ENCODE measurements around the gene PTAR1.
"Not testable (repeated sequence)": the region's sequence is repeated elsewhere in the genome, so short reads cannot be mapped to it uniquely, and the experiment has no call there.

PTAR1 gene, protein sequence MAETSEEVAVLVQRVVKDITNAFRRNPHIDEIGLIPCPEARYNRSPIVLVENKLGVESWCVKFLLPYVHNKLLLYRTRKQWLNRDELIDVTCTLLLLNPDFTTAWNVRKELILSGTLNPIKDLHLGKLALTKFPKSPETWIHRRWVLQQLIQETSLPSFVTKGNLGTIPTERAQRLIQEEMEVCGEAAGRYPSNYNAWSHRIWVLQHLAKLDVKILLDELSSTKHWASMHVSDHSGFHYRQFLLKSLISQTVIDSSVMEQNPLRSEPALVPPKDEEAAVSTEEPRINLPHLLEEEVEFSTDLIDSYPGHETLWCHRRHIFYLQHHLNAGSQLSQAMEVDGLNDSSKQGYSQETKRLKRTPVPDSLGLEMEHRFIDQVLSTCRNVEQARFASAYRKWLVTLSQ

DNA sequence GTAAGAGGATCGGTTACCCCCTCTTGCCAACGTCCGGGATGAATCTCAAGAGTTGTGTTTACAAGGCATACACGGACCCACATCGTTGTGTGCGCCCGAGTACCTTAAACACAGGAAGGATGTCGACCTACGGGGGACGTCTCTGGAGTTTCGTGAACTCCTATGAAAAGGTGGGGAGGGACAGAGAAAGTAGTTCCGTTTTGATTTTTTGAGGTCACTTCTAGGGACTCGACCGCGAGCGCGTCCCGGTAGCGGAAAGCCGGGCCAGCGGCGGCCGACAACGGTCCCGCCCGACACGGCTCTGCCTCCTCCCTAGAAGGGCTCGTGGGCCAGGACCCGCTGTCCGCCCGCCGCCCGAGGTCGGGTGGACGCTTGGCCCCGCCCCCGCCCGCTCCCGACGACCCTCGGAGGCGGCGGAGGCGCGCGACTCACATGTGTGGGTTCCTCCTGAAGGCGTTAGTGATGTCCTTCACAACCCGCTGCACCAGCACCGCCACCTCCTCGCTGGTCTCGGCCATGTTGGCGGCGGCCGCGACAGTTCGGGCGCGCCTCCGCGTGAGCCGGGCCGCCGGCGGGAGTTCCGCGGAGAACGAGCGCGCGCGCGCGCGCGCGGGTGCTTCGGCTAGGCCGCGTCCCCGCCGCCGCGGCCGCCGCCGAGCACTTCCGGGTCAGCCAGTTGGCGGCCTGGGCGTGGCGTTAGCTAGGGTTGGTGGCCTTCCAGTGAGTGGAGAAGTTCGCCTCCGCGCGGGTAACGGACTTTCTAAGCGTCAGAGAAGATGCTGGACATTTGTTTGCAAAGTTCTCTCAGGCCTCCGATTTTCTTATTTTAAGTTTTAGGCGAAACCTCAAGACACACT, at the start of gene PTAR1:
TSS of gene PTAR1 (minus strand) at position 591 of the 857 bp plus-strand sequence. CDS start at position 518, 73 bp downstream.
- DNase-seq (ENCODE audit: low read depth in 2 of 2), result peak; percentile 90 to 93
- TF ChIP-seq, protein P1, sequence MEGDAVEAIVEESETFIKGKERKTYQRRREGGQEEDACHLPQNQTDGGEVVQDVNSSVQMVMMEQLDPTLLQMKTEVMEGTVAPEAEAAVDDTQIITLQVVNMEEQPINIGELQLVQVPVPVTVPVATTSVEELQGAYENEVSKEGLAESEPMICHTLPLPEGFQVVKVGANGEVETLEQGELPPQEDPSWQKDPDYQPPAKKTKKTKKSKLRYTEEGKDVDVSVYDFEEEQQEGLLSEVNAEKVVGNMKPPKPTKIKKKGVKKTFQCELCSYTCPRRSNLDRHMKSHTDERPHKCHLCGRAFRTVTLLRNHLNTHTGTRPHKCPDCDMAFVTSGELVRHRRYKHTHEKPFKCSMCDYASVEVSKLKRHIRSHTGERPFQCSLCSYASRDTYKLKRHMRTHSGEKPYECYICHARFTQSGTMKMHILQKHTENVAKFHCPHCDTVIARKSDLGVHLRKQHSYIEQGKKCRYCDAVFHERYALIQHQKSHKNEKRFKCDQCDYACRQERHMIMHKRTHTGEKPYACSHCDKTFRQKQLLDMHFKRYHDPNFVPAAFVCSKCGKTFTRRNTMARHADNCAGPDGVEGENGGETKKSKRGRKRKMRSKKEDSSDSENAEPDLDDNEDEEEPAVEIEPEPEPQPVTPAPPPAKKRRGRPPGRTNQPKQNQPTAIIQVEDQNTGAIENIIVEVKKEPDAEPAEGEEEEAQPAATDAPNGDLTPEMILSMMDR (IDR thresholded peaks at IDR 0.05; ENCODE audit: low read depth, low read length), result no peak
- peak within 1 kb of the TSS; percentile 69 to 74 for H3K4me3 ChIP-seq (replicated peaks in 1 of 2; ENCODE audit: low read depth in 2 of 2, low read length in 2 of 2)

DNA sequence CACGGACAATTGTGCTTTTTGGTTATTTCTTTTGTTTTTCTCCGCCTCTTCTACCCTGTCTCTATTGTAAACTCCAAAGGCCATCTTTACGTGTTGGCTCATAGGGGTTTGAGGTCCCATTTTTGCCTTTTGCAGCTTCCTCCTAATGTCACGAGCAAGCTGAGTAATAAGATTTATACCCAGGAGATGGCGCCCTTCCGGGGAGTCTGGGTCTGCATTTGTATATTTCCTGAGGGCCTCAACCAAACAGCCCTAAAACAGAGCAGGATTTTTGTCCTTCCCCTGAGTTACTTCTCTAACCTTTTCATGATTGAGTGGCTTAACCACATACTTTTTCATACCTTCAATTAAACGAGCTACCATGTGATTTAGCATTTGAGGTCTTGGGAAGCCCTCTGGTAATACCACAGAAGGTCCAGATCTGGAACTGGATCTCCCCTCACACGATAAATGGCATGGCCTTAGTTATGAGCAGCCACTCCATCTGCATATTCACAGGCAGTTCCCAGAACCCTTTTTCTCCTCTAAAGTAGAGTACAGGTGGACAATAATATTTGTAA, 49.6 kb upstream of the PTAR1 start:
- TF ChIP-seq, protein P1 (IDR thresholded peaks at IDR 0.05; ENCODE audit: low read depth, low read length), result peak; percentile 53
- DNase-seq (ENCODE audit: low read depth in 2 of 2), result peak; percentile 33 to 63

DNA sequence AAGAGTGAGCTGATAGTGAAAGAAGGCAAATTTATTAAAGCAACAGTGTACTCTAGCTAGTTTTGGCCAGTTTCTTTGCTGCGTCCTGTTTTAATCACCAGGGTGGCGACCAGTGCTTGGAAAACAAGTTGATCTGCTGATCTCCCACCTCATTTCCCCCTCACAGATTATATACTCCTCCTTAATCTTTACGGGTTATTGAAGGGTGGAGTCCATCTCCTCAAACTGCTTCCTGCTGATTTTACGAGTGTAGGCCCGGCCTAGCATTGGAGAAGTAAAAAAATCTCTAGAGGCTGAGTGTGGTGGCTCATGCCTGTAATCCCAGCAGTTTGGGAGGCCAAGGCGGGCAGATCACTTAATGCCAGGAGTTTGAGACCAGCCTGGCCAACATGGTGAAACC, 46.8 kb upstream of the PTAR1 start:
- H3K4me3 ChIP-seq (replicated peaks in 1 of 2; ENCODE audit: low read depth in 2 of 2, low read length in 2 of 2), result no peak overlapping the region

More for the DNA sequence above, 49.6 kb upstream of the PTAR1 start:
- H3K4me3 ChIP-seq (replicated peaks in 1 of 2; ENCODE audit: low read depth in 2 of 2, low read length in 2 of 2), result no peak overlapping the region

DNA sequence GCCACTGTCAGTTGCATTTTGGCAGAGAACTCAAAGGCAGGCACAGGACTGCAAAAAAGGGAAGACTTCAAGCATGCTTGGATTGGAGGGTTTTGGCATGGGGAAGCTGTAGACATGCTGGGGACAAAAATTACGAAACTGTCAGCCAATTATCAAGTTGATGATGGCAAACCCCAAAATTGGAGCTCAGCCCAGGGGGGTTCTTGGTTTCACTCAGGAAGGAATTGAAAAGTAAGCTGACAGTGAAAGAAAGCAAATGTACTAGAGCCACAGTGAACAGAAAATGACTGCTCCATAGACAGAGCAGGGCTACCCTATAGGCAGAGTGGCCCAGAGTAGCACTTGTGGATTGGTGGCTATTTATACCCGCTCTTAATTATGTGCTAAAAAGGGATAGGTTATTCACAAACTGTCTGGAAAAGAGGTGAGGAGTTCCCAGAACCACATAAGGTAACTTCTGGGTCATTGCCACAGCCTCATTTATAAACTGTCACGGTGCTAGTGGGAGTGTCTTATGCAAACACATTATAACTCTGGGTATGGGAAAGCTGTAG, 46.2 kb upstream of the PTAR1 start:
- DNase-seq (ENCODE audit: low read depth in 2 of 2), result peak in 1 of 2 donors; percentile 26
- no peak overlapping the region for H3K4me3 ChIP-seq (replicated peaks in 1 of 2; ENCODE audit: low read depth in 2 of 2, low read length in 2 of 2)
- TF ChIP-seq, protein P1 (IDR thresholded peaks at IDR 0.05; ENCODE audit: low read depth, low read length), result no peak

More for the DNA sequence above, 46.8 kb upstream of the PTAR1 start:
- TF ChIP-seq, protein P1 (IDR thresholded peaks at IDR 0.05; ENCODE audit: low read depth, low read length), result no peak
- no peak for DNase-seq (ENCODE audit: low read depth in 2 of 2)

DNA sequence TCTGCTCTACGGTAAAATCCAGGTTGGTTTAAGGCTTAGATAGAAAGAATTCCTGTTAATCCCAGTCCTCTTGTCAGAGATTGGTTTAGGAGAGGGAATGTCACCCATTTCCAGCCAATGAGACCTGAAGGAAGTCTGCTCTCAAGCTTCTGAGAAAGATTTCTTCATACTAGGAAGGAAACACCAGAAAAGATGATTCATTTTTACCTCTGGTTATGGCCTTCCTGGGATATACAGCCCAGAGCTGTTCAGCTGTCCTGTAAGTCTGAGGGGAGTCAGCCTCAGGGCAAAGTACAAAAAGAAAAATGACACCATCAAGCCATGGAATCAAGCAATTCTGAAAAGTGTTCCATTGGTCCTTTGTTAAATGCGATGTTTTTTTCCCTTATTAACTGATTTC, 42.2 kb upstream of the PTAR1 start:
- DNase-seq (ENCODE audit: low read depth in 2 of 2), result peak in 1 of 2 donors; percentile 54
- TF ChIP-seq, protein P1 (IDR thresholded peaks at IDR 0.05; ENCODE audit: low read depth, low read length), result no peak
- H3K4me3 ChIP-seq (replicated peaks in 1 of 2; ENCODE audit: low read depth in 2 of 2, low read length in 2 of 2), result no peak overlapping the region

DNA sequence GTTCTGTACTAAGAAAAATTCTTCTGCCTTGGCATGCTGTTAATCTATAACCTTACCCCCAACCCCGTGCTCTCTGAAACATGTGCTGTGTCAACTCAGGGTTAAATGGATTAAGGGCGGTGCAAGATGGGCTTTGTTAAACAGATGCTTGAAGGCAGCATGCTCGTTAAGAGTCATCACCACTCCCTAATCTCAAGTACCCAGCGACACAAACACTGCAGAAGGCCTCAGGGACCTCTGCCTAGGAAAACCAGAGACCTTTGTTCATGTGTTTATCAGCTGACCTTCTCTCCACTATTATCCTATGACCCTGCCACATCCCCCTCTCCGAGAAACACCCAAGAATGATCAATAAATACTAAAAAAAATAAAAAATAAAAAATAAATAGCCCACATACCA, 40.2 kb upstream of the PTAR1 start:
- DNase-seq (ENCODE audit: low read depth in 2 of 2); H3K4me3 ChIP-seq (replicated peaks in 1 of 2; ENCODE audit: low read depth in 2 of 2, low read length in 2 of 2): not testable (repeated sequence)

DNA sequence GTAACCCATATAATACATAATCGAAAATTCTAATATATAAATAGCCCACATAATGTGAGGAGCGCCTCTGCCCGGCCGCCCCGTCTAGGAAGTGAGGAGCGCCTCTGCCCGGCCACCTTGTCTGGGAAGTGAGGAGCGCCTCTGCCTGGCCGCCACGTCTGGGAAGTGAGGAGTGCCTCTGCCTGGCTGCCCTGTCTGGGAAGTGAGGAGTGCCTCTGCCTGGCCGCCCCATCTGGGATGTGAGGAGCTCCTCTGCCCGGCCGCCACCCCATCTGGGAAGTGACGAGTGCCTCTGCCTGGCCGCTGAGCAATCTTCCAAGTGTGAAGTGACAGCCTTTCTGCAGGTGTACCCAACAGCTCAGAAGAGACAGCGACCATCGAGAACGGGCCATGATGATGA, 39.7 kb upstream of the PTAR1 start:
- H3K4me3 ChIP-seq (replicated peaks in 1 of 2; ENCODE audit: low read depth in 2 of 2, low read length in 2 of 2); DNase-seq (ENCODE audit: low read depth in 2 of 2): not testable (repeated sequence)
